Measurements from ENCODE around the gene DLX5. TPM values are rescaled to one million over a fixed set of nuclear protein-coding genes. Genes with fewer than 3 reads are reported as not detected.
A peak's percentile ranks its signal among the peaks of the same experiment; 100 is the strongest.

The DLX5 gene
- total RNA-seq, 1 experiment from 2014 or later = not detected

GRCh38 chr7:96991546-96992191 lies 33.0 kb downstream of the DLX5 start:
- Mint-ChIP-seq H3K27ac (no peak overlapping the region), H3K4me1 (peaks cover 54% of the 10 kb centered on the region), H3K36me3 (no peaks in the 10 kb centered on the region), H3K9me3 (no peaks in the 10 kb centered on the region), H3K27me3 (ENCODE audit: low read depth) (peaks cover 100% of the 10 kb centered on the region), H3K4me3 (peak overlapping the region; percentile 67)
- POLR2A ChIA-PET = interaction anchor here (0.6 to 2.5 kb wide), 4 partner anchors 14 to 576 kb away, joined by 3 to 10 read pairs (median 6); partner anchors contain the start of gene DLX6
- ATAC-seq = no peak
- CTCF ChIA-PET = interaction anchor here (0.6 to 1.6 kb wide), 4 partner anchors 15 to 907 kb away, joined by 4 to 9 read pairs (median 6); no protein-coding TSS in a partner anchor
- DNase-seq (ENCODE audit: low spot score) = no peak
- TF ChIP-seq PREB (CRISPR knock-in tag; IDR thresholded peaks at IDR 0.05; ENCODE audit: borderline replicate concordance) = no peak
- no peak for TF ChIP-seq PRDM15 (CRISPR knock-in tag; IDR thresholded peaks at IDR 0.05)
- TF ChIP-seq ZNF396 (CRISPR knock-in tag; IDR thresholded peaks at IDR 0.05; ENCODE audit: borderline replicate concordance) = no peak
- TF ChIP-seq, protein P1, sequence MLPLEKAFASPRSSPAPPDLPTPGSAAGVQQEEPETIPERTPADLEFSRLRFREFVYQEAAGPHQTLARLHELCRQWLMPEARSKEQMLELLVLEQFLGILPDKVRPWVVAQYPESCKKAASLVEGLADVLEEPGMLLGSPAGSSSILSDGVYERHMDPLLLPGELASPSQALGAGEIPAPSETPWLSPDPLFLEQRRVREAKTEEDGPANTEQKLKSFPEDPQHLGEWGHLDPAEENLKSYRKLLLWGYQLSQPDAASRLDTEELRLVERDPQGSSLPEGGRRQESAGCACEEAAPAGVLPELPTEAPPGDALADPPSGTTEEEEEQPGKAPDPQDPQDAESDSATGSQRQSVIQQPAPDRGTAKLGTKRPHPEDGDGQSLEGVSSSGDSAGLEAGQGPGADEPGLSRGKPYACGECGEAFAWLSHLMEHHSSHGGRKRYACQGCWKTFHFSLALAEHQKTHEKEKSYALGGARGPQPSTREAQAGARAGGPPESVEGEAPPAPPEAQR (CRISPR knock-in tag; IDR thresholded peaks at IDR 0.05) = no peak
- TF ChIP-seq HMGA2 (CRISPR knock-in tag; IDR thresholded peaks at IDR 0.05) = no peak

- Mint-ChIP-seq H3K9me3 (no peaks in the 10 kb centered on the region), H3K27ac (no peak overlapping the region), H3K36me3 (no peaks in the 10 kb centered on the region), H3K4me1 (peaks cover 55% of the 10 kb centered on the region), H3K4me3 (peak overlapping the region; percentile 48), H3K27me3 (ENCODE audit: low read depth) (peaks cover 100% of the 10 kb centered on the region)
- TF ChIP-seq HMGXB4 (CRISPR knock-in tag; IDR thresholded peaks at IDR 0.05) (no peak), ZNF121 (CRISPR knock-in tag; IDR thresholded peaks at IDR 0.05) (no peak), NR3C1 (CRISPR knock-in tag; conservative IDR thresholded peaks at IDR 0.05; ENCODE audit: low read depth) (no peak), TEAD4 (CRISPR knock-in tag; IDR thresholded peaks at IDR 0.05) (no peak), SMAD4 (CRISPR knock-in tag; IDR thresholded peaks at IDR 0.05) (no peak), PRRX2 (CRISPR knock-in tag; IDR thresholded peaks at IDR 0.05) (no peak), ZNF232 (CRISPR knock-in tag; IDR thresholded peaks at IDR 0.05) (no peak), IRF1 (CRISPR knock-in tag; IDR thresholded peaks at IDR 0.05) (no peak), TEAD1 (CRISPR knock-in tag; IDR thresholded peaks at IDR 0.05) (no peak), HMGA2 (CRISPR knock-in tag; IDR thresholded peaks at IDR 0.05) (no peak), ZNF219 (CRISPR knock-in tag; IDR thresholded peaks at IDR 0.05; ENCODE audit: borderline replicate concordance) (no peak), TCF7 (CRISPR knock-in tag; IDR thresholded peaks at IDR 0.05; ENCODE audit: low read depth) (no peak)
- TF ChIP-seq, protein P2, sequence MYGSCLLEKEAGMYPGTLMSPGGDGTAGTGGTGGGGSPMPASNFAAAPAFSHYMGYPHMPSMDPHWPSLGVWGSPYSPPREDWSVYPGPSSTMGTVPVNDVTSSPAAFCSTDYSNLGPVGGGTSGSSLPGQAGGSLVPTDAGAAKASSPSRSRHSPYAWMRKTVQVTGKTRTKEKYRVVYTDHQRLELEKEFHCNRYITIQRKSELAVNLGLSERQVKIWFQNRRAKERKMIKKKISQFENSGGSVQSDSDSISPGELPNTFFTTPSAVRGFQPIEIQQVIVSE (CRISPR knock-in tag; IDR thresholded peaks at IDR 0.05; ENCODE audit: borderline replicate concordance) = no peak
- TF ChIP-seq, protein P3, sequence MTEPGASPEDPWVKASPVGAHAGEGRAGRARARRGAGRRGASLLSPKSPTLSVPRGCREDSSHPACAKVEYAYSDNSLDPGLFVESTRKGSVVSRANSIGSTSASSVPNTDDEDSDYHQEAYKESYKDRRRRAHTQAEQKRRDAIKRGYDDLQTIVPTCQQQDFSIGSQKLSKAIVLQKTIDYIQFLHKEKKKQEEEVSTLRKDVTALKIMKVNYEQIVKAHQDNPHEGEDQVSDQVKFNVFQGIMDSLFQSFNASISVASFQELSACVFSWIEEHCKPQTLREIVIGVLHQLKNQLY (CRISPR knock-in tag; IDR thresholded peaks at IDR 0.05) = no peak
- TF ChIP-seq, protein P4, sequence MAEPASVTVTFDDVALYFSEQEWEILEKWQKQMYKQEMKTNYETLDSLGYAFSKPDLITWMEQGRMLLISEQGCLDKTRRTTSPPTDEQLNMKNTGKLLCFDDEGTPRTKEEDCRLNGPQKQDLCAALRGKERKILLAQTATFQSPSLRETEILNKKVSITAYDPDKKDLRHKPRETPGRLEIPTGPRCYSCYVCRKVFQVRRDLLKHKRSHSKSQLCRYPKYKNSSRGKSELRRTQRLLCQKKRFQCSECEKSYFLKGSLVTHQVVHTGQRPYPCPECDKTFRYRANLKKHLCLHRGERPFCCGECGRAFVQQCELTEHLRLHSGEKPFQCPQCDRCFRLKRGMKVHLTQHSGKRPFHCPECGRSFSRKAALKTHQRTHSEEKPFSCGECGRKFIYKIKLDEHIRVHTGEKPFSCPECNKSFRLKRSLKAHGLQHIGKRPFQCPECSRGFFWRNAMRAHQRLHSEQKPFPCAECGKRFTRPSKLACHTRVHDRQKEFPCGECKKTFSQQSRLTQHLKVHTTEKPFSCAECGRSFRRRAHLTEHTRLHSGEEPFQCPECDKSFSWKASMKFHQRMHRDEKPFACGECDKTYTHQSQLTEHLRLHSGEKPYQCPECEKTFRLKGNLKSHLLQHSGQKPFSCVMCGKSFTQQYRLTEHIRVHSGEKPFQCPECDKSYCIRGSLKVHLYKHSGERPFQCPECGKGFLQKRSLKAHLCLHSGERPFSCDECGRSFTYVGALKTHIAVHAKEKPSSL (CRISPR knock-in tag; conservative IDR thresholded peaks at IDR 0.05) = no peak
- DNase-seq (ENCODE audit: low spot score) (no peak), ATAC-seq (no peak)
- CTCF ChIA-PET = interaction anchor here (1.5 to 2.9 kb wide), 3 partner anchors 31 to 38 kb away, joined by 4 to 11 read pairs (median 8); no protein-coding TSS in a partner anchor
- POLR2A ChIA-PET = no interaction called here
These were observed 34.7 kb downstream of the DLX5 start for GRCh38 chr7:96989859-96990317.
